RKO (cell line): ENCODE measurements around the gene STK11IP.

ENCODE experiments used
- DNase-seq: peaks from one replicate; pipeline ENCODE4 v3.0.0-alpha.2; 2016; ENCODE audit warnings: low spot score

Gene STK11IP

DNA sequence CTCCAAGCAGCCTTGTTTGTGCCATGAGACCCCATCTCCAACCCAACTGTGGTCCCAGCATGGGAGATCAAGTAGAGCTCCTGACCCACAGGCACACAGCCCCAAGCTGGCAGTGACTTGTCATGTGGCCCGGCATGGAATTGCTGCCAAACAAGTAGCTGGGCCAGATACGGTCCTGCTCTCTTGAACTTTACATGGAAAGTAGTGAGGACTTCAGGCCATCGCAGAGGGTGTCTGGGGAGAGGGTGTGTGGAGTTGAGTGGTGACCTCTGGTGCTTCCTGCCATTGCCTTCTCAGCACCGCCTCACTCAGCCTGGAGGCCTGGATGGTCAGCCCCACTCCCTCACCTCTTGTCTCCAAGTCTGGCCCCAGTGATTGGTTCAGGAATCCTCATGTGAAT is 18.9 kb downstream of the STK11IP start:
- DNase-seq = no peak

- no peak for DNase-seq
Measured at GRCh38 chr2:219618733-219619122, 21.1 kb downstream of the STK11IP start.

GRCh38 chr2:219619235-219619634 is 21.6 kb downstream of the STK11IP start:
- DNase-seq = no peak

- no peak for DNase-seq
Measured at GRCh38 chr2:219620546-219620945, 22.9 kb downstream of the STK11IP start.

DNA sequence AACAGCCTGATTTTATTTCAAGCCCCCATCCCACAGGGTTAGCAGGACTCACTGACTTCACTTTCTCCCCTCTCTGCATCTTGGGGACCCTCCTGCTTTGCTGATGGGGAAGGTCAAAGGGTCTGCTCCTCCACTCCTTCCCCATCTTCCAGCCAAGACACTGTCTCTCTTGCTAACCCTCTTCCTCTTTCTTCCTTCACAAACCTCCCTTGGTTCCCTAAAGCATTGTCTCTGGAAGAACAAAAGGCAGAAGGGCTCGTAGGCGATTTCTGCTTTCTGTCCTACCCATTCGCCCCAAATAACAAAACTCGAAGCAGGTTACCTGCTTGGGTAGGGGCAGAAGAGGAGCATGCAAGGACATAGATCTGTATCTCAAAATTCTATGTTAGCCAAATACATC is 24.3 kb downstream of the STK11IP start:
- DNase-seq = no peak

DNA sequence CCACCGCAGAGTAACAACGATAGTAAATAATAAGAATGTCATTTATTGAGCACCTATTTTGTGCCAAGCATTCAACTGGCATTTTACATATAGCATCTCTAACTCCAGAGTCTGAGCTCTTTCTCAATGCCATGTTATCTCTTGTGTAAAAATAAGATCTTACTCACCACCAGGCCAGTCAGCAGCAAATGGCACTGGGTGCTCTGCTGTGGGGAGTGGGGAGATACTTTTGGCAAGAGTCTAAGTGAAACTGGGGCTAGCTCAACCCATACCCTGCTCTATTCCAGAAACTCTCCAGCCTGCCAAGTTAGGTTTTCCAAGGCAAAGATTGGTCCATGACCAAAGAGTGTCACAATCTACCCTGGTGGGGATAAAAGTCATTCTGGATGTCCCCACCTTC is 24.8 kb downstream of the STK11IP start:
- no peak for DNase-seq

DNA sequence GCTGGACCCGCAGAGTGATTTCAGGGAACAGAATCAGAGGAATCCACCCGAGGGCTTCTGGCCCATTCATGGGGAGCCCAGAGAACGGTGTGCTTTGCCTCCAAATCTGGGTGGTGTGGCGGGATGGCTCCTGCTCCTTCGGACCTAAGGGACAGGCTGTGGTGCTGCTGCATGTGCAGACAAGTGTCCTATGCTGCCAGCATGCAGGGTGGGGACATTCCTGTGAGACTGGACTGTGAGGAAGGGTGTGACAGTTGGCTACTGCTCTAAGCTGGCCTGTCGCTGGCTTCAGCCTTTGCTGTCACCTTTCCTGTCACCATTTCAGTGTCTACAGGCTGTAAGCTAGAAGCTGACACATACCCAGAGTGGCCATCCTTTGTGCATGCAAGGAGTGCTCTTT is 26.9 kb downstream of the STK11IP start:
- no peak for DNase-seq

- no peak for DNase-seq
Measured at GRCh38 chr2:219625179-219625578, 27.5 kb downstream of the STK11IP start.

DNA sequence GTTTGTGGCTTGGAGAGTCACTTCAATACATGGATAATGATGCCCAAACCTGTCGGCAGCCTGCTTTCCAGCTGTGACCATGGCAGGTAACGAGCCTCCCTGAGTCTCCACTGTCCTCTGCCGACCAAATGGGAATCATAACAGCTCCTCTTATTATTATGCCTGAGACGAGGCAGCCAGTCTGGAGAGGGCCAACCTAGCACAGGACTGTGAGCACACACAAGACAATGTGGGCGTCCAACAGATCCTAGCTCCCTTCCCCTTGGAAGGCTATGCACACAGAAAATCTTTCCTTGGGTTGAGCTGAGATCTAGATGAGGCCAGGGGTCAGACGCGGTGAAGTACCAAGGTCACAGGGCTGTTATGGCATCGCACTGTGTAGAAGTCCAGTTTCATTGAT is 28.9 kb downstream of the STK11IP start:
- DNase-seq = no peak

GRCh38 chr2:219627103-219628100 is 29.7 kb downstream of the STK11IP start, which contains the start of gene SLC4A3:
SLC4A3 (plus strand) TSS chr2:219627630; CDS start chr2:219627993, 363 bp downstream.
- DNase-seq = peak; percentile 2

DNA sequence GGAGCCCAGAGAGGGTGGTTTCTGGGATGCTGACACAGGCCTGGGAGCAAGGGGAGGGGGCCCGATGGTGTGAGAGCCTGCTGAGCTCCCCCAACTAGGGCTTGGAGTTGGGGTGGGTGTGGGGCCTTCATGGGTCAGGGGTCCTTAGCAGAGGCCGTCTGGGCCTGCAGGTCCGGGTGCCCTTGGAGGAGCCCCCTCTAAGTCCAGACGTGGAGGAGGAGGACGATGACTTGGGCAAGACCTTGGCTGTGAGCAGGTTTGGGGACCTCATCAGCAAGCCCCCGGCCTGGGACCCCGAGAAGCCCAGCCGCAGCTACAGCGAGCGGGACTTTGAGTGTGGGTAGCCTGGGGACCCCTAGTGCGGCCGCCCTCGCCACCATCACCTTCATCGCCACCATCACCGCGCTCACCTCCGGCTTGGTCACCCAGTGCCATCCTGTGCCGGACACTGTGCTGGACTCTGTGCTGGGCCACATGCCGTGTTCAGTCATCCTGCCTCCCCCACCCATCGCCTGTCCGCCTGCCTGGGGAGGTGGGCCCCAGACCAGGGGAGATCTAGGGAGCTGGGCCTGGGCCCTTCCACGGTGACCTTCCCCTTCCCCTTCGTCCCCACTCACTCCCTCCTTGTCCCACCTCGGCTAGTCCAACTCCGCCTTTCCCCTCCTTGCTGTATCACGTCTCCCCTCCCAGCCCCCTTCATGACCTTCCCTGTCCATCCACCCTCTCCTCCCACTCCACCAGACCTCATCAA is 30.8 kb downstream of the STK11IP start:
- DNase-seq = no peak

- DNase-seq = no peak
Measured at GRCh38 chr2:219628986-219629901, 31.6 kb downstream of the STK11IP start.

- DNase-seq = peak; percentile 47
Measured at GRCh38 chr2:219629976-219630695, 32.5 kb downstream of the STK11IP start.

- no peak for DNase-seq
Measured at GRCh38 chr2:219630770-219631405, 33.2 kb downstream of the STK11IP start.

- DNase-seq = no peak
Measured at GRCh38 chr2:219631406-219631891, 33.8 kb downstream of the STK11IP start.

DNA sequence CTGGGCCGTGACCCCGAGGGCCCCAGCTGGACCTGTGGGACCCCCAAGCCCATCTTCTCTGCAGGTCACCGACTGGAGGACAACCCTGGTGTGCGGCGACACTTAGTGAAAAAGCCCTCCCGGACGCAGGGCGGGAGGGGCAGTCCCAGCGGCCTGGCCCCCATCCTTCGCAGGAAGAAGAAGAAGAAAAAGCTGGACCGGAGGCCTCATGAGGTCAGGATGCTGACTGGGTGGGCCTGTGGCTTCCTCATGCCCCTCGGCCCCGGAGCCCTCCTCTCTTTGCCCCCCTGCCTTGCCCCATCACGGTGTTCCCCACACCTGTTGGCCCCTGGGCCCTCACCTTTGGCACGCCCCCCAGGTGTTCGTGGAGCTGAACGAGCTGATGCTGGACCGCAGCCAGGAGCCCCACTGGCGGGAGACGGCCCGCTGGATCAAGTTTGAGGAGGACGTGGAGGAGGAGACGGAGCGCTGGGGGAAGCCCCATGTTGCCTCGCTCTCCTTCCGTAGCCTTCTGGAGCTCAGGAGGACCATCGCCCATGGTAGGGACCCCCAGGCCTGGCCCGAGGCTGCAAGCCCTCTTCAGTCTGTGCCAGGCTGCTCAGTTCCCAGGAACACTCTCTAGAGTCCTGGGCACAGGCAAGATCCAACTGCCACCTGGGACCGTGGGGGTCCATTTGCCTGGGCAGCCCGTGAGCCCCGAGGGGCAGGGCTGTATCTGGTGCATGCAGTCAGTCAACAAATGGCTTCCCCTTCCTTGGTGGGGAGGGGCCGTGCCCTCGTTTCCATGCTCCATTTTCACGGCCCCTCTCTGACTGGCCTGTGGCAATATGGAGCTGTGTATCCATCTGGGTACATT is 34.5 kb downstream of the STK11IP start:
- DNase-seq = no peak

- DNase-seq = no peak
Measured at GRCh38 chr2:219632760-219633105, 35.1 kb downstream of the STK11IP start.

GRCh38 chr2:219633276-219634065 is 35.8 kb downstream of the STK11IP start:
- no peak for DNase-seq
